ENCODE data around the gene PPP1R10. TPM values are rescaled to one million over a fixed set of nuclear protein-coding genes. Genes with fewer than 3 reads are reported as not detected.

Gene PPP1R10
- total and polyA plus RNA-seq, 2 of the 13 experiments (the other 11 are each of a cell fraction or from before 2014, with no cell fraction given): 26.3 to 38.4 TPM

GRCh38 chr6:30556906-30557682 is 59.9 kb downstream of the PPP1R10 start, which contains the start of gene PRR3 (continued):
- TF ChIP-seq ZNF609 (CRISPR knock-in tag; IDR thresholded peaks at IDR 0.05; ENCODE audit: borderline replicate concordance): peak; percentile 82; the same call in 1 of the 2 replicates
- TF ChIP-seq PITX1 (CRISPR knock-in tag; IDR thresholded peaks at IDR 0.05): peak; percentile 79
- peak; percentile 92; the same call in 1 of the 2 replicates for TF ChIP-seq ZNF772 (CRISPR knock-in tag; IDR thresholded peaks at IDR 0.05)
- TF ChIP-seq HHEX (CRISPR knock-in tag; IDR thresholded peaks at IDR 0.05): no peak
- peak; percentile 36 for TF ChIP-seq ZNF878 (CRISPR knock-in tag; IDR thresholded peaks at IDR 0.05)
- TF ChIP-seq KDM4B (CRISPR knock-in tag; IDR thresholded peaks at IDR 0.05): no peak; the same call in none of the 2 replicates
- peak; percentile 87; the same call in 1 of the 2 replicates for TF ChIP-seq ZNF616 (CRISPR knock-in tag; IDR thresholded peaks at IDR 0.05; ENCODE audit: low read depth)
- 0 out of 2 replicates have a peak, but pooled peaks have one; percentile 2 for TF ChIP-seq ZBTB37 (CRISPR knock-in tag; IDR thresholded peaks at IDR 0.05)
- TF ChIP-seq BRF2 (CRISPR knock-in tag; IDR thresholded peaks at IDR 0.05): peak; percentile 94; the same call in 1 of the 2 replicates
- peak; percentile 93 for TF ChIP-seq TAF15 (IDR thresholded peaks at IDR 0.05; ENCODE audit: low read depth, low read length, poor library complexity, severe bottlenecking)
- TF ChIP-seq, protein P1, sequence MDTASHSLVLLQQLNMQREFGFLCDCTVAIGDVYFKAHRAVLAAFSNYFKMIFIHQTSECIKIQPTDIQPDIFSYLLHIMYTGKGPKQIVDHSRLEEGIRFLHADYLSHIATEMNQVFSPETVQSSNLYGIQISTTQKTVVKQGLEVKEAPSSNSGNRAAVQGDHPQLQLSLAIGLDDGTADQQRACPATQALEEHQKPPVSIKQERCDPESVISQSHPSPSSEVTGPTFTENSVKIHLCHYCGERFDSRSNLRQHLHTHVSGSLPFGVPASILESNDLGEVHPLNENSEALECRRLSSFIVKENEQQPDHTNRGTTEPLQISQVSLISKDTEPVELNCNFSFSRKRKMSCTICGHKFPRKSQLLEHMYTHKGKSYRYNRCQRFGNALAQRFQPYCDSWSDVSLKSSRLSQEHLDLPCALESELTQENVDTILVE (CRISPR knock-in tag; IDR thresholded peaks at IDR 0.05): no peak
- TF ChIP-seq NONO (IDR thresholded peaks at IDR 0.05): no peak
- TF ChIP-seq NONO (CRISPR knock-in tag; conservative IDR thresholded peaks at IDR 0.05): peak; percentile 92; the same call in 1 of the 2 replicates
- TF ChIP-seq ZNF549 (CRISPR knock-in tag; IDR thresholded peaks at IDR 0.05): no peak
- peak; percentile 99 for TF ChIP-seq ZNF788 (CRISPR knock-in tag; IDR thresholded peaks at IDR 0.05; ENCODE audit: borderline replicate concordance)
- TF ChIP-seq GFI1 (CRISPR knock-in tag; IDR thresholded peaks at IDR 0.05; ENCODE audit: borderline replicate concordance): no peak
- peak; percentile 85; the same call in 1 of the 2 replicates for TF ChIP-seq ZNF30 (CRISPR knock-in tag; IDR thresholded peaks at IDR 0.05)
- peak; percentile 57; the same call in 1 of the 2 replicates for TF ChIP-seq PRMT3 (CRISPR knock-in tag; IDR thresholded peaks at IDR 0.05; ENCODE audit: borderline replicate concordance, low read depth)
- peak; percentile 47 for TF ChIP-seq NCOA2 (CRISPR knock-in tag; IDR thresholded peaks at IDR 0.05)
- peak; percentile 37; the same call in 1 of the 2 replicates for TF ChIP-seq RAD21 (CRISPR knock-in tag; IDR thresholded peaks at IDR 0.05)
- peak; percentile 99 for TF ChIP-seq KDM2A (CRISPR knock-in tag; IDR thresholded peaks at IDR 0.05; ENCODE audit: borderline replicate concordance, low read depth)
- TF ChIP-seq DMAP1 (CRISPR knock-in tag; IDR thresholded peaks at IDR 0.05): peak; percentile 99
